Fibroblast of the aortic adventitia (primary cell): ENCODE data around the gene ITGAD. TPM values are rescaled to one million over a fixed set of nuclear protein-coding genes. Genes with fewer than 3 reads are reported as not detected.
"Not testable (repeated sequence)": the region's sequence is repeated elsewhere in the genome, so short reads cannot be mapped to it uniquely, and the experiment has no call there.

Experiments used
- DNase-seq: peaks from one replicate; pipeline ENCODE4 v3.0.0-alpha.2; 2010; ENCODE audit warnings: low read depth
- H3K4me3 ChIP-seq: 2 replicates; pipeline ENCODE4 v1.5.1; 2011; ENCODE audit warnings: low read depth, mild to moderate bottlenecking, control low read depth, low read length, moderate library complexity
- CTCF ChIP-seq: IDR thresholded peaks from 2 replicates; pipeline ENCODE4 v1.5.1; 2011; ENCODE audit warnings: mild to moderate bottlenecking, low read length, control low read depth, inconsistent platforms; ENCODE audit not compliant: insufficient read depth
- total RNA-seq: library from RNA; depleted of rRNA; stranded (reverse); fragments of >200 nt; gene quantifications from 2 replicates; pipeline ENCODE4 v1.2.3, GENCODE V29; 2012; ENCODE audit warnings: low replicate concordance

ITGAD gene
- total RNA-seq, 1 donor = not detected

GRCh38 chr16:31438414-31438813 lies 45.3 kb downstream of the ITGAD start:
- no peak overlapping the region for H3K4me3 ChIP-seq
- no peak for DNase-seq
- TF ChIP-seq CTCF = no peak

GRCh38 chr16:31439023-31439422 lies 45.9 kb downstream of the ITGAD start:
- H3K4me3 ChIP-seq, DNase-seq: not testable (repeated sequence)

- DNase-seq = no peak
- TF ChIP-seq CTCF = no peak
- no peak overlapping the region for H3K4me3 ChIP-seq
These were observed 46.4 kb downstream of the ITGAD start for GRCh38 chr16:31439519-31439918.

- no peak overlapping the region for H3K4me3 ChIP-seq
- peak; percentile 52 for DNase-seq
- no peak for TF ChIP-seq CTCF
These were observed 47.5 kb downstream of the ITGAD start for GRCh38 chr16:31440516-31441184.

GRCh38 chr16:31441956-31442355 lies 48.8 kb downstream of the ITGAD start:
- no peak for TF ChIP-seq CTCF
- H3K4me3 ChIP-seq = peak overlapping the region; percentile 81
- no peak for DNase-seq

GRCh38 chr16:31445931-31446330 lies 52.8 kb downstream of the ITGAD start:
- not testable (repeated sequence) for H3K4me3 ChIP-seq, DNase-seq

GRCh38 chr16:31451201-31451600 lies 58.1 kb downstream of the ITGAD start:
- no peak for TF ChIP-seq CTCF
- DNase-seq = no peak
- no peak overlapping the region for H3K4me3 ChIP-seq

GRCh38 chr16:31451681-31452351 lies 58.7 kb downstream of the ITGAD start:
- no peak overlapping the region for H3K4me3 ChIP-seq
- peak; percentile 51 for DNase-seq
- peak; percentile 71 for TF ChIP-seq CTCF
